ENCODE measurements around the gene ROR2. TPM values are rescaled to one million over a fixed set of nuclear protein-coding genes. Genes with fewer than 3 reads are reported as not detected.

ROR2 gene
- total and polyA plus RNA-seq, 2 experiments from 2014 or later, result 8.1 to 18.8 TPM

- TF ChIP-seq, protein P1, sequence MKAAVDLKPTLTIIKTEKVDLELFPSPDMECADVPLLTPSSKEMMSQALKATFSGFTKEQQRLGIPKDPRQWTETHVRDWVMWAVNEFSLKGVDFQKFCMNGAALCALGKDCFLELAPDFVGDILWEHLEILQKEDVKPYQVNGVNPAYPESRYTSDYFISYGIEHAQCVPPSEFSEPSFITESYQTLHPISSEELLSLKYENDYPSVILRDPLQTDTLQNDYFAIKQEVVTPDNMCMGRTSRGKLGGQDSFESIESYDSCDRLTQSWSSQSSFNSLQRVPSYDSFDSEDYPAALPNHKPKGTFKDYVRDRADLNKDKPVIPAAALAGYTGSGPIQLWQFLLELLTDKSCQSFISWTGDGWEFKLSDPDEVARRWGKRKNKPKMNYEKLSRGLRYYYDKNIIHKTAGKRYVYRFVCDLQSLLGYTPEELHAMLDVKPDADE (IDR thresholded peaks at IDR 0.05), result no peak
- no peak for TF ChIP-seq POLR2AphosphoS5 (IDR thresholded peaks at IDR 0.05; ENCODE audit: low read depth)
- no peak for TF ChIP-seq EZH2phosphoT487 (IDR thresholded peaks at IDR 0.05; ENCODE audit: unreplicated experiment)
- TF ChIP-seq REST (IDR thresholded peaks at IDR 0.05; ENCODE audit: unreplicated experiment), result no peak
- TF ChIP-seq EZH2 (IDR thresholded peaks at IDR 0.05; ENCODE audit: low read depth, unreplicated experiment), result no peak
Observed at GRCh38 chr9:91732187-91733005, 217.6 kb downstream of the ROR2 start (continued).

- TF ChIP-seq, protein P1 (IDR thresholded peaks at IDR 0.05), result no peak
- no peak for TF ChIP-seq NANOG (IDR thresholded peaks at IDR 0.05; ENCODE audit: borderline replicate concordance)
- TF ChIP-seq, protein P2, sequence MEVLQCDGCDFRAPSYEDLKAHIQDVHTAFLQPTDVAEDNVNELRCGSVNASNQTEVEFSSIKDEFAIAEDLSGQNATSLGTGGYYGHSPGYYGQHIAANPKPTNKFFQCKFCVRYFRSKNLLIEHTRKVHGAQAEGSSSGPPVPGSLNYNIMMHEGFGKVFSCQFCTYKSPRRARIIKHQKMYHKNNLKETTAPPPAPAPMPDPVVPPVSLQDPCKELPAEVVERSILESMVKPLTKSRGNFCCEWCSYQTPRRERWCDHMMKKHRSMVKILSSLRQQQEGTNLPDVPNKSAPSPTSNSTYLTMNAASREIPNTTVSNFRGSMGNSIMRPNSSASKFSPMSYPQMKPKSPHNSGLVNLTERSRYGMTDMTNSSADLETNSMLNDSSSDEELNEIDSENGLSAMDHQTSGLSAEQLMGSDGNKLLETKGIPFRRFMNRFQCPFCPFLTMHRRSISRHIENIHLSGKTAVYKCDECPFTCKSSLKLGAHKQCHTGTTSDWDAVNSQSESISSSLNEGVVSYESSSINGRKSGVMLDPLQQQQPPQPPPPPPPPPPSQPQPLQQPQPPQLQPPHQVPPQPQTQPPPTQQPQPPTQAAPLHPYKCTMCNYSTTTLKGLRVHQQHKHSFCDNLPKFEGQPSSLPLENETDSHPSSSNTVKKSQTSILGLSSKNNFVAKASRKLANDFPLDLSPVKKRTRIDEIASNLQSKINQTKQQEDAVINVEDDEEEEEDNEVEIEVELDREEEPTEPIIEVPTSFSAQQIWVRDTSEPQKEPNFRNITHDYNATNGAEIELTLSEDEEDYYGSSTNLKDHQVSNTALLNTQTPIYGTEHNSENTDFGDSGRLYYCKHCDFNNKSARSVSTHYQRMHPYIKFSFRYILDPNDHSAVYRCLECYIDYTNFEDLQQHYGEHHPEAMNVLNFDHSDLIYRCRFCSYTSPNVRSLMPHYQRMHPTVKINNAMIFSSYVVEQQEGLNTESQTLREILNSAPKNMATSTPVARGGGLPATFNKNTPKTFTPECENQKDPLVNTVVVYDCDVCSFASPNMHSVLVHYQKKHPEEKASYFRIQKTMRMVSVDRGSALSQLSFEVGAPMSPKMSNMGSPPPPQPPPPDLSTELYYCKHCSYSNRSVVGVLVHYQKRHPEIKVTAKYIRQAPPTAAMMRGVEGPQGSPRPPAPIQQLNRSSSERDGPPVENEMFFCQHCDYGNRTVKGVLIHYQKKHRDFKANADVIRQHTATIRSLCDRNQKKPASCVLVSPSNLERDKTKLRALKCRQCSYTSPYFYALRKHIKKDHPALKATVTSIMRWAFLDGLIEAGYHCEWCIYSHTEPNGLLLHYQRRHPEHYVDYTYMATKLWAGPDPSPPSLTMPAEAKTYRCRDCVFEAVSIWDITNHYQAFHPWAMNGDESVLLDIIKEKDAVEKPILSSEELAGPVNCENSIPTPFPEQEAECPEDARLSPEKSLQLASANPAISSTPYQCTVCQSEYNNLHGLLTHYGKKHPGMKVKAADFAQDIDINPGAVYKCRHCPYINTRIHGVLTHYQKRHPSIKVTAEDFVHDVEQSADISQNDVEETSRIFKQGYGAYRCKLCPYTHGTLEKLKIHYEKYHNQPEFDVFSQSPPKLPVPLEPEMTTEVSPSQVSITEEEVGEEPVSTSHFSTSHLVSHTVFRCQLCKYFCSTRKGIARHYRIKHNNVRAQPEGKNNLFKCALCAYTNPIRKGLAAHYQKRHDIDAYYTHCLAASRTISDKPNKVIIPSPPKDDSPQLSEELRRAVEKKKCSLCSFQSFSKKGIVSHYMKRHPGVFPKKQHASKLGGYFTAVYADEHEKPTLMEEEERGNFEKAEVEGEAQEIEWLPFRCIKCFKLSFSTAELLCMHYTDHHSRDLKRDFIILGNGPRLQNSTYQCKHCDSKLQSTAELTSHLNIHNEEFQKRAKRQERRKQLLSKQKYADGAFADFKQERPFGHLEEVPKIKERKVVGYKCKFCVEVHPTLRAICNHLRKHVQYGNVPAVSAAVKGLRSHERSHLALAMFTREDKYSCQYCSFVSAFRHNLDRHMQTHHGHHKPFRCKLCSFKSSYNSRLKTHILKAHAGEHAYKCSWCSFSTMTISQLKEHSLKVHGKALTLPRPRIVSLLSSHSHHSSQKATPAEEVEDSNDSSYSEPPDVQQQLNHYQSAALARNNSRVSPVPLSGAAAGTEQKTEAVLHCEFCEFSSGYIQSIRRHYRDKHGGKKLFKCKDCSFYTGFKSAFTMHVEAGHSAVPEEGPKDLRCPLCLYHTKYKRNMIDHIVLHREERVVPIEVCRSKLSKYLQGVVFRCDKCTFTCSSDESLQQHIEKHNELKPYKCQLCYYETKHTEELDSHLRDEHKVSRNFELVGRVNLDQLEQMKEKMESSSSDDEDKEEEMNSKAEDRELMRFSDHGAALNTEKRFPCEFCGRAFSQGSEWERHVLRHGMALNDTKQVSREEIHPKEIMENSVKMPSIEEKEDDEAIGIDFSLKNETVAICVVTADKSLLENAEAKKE (CRISPR knock-in tag; IDR thresholded peaks at IDR 0.05), result no peak
- TF ChIP-seq CREB1 (CRISPR knock-in tag; IDR thresholded peaks at IDR 0.05; ENCODE audit: low read depth), result no peak
- no peak for TF ChIP-seq EZH2 (IDR thresholded peaks at IDR 0.05; ENCODE audit: low read depth, unreplicated experiment)
- Mint-ChIP-seq H3K9me3 (no peaks in the 10 kb centered on the region), H3K27me3 (ENCODE audit: insufficient read depth, low read depth, poor library complexity) (peaks cover 7% of the 10 kb centered on the region), H3K4me1 (peaks cover 4% of the 10 kb centered on the region; the same call in 1 of the 3 replicates), H3K36me3 (ENCODE audit: low read depth) (no peaks in the 10 kb centered on the region), H3K27ac (no peak overlapping the region), H3K4me3 (no peak overlapping the region)
- DNase-seq (ENCODE audit: low spot score), result no peak
- H3K36me3 ChIP-seq (ENCODE audit: insufficient read depth), result no peaks in the 10 kb centered on the region
- no peak overlapping the region for H2AFZ ChIP-seq
- H4K20me1 ChIP-seq (replicated peaks; ENCODE audit: insufficient read depth), result no peaks in the 10 kb centered on the region
- H3K27me3 ChIP-seq (ENCODE audit: insufficient read depth), result no peaks in the 10 kb centered on the region
- no peak overlapping the region for H3K4me2 ChIP-seq
- H3K4me3 ChIP-seq, result no peak overlapping the region
- H3K79me2 ChIP-seq (replicated peaks; ENCODE audit: insufficient read depth), result no peaks in the 10 kb centered on the region
- H3K4me1 ChIP-seq (ENCODE audit: insufficient read depth), result no peaks in the 10 kb centered on the region
- no peaks in the 10 kb centered on the region for H3F3A ChIP-seq (replicated peaks; ENCODE audit: low read depth)
- no peaks in the 10 kb centered on the region for H3K9me2 ChIP-seq (ENCODE audit: insufficient read depth)
- no peak for ATAC-seq
- H3K27ac ChIP-seq (ENCODE audit: low read depth), result no peak overlapping the region
Observed at GRCh38 chr9:91730806-91731205, 219.2 kb downstream of the ROR2 start.

Data from GM23338 (cell line).